ENCODE data around the gene RGCC.

- TF ChIP-seq CTCF (IDR thresholded peaks at IDR 0.05) (no peak), POLR2A (IDR thresholded peaks at IDR 0.05) (no peak)
Observed at GRCh38 chr13:41502031-41502430, 44.7 kb downstream of the RGCC start.
